SK-N-SH (cell line): Measurements from ENCODE around the gene APLN. TPM values are rescaled to one million over a fixed set of nuclear protein-coding genes. Genes with fewer than 3 reads are reported as not detected.

Experiments used
- CTCF ChIA-PET: fragments of 300-600, 350-600 bp; formaldehyde crosslinking; extraction: SDS; loops from one replicate; lab custom pipeline; 2021; lab: Yijun Ruan, JAX
- POLR2A ChIA-PET: fragments of 350-600 bp; sonication (Branson Sonifier 250); formaldehyde crosslinking; extraction: SDS; loops from one replicate; lab custom pipeline; 2020; ENCODE audit warnings: antibody characterized with exemption, inconsistent platforms; lab: Yijun Ruan, JAX
- DNase-seq: peaks from one replicate; pipeline ENCODE4 v3.0.0; 2012
- H2AFZ ChIP-seq: fragments of 200-600 bp; sonication (generic); 2 replicates; pipeline ENCODE4 v1.8.1; 2016; ENCODE audit warnings: antibody characterized with exemption, mild to moderate bottlenecking, low read depth
- H3F3A ChIP-seq: fragments of 200-600 bp; sonication (generic); replicated peaks from 2 replicates; pipeline ENCODE3; 2016; ENCODE audit warnings: antibody characterized with exemption, mild to moderate bottlenecking; ENCODE audit not compliant: insufficient read depth
- H3K27ac ChIP-seq, 2 experiments: fragments of 200-500 bp in 1 of 2; fragments of 200-600 bp in 1 of 2; sonication (Bioruptor generic) in 1 of 2; sonication (generic), shearing (Covaris generic) in 1 of 2; 2 replicates each; pipeline versions ENCODE4 v1.5.1 to v1.6.1; 2014 to 2016; ENCODE audit warnings: low read depth in 2 of 2, inconsistent platforms in 1 of 2, low read length in 1 of 2, mild to moderate bottlenecking in 1 of 2, mixed read lengths in 1 of 2
- H3K27me3 ChIP-seq: fragments of 200-600 bp; sonication (generic), shearing (Covaris generic); 2 replicates; pipeline ENCODE4 v1.6.1; 2016; ENCODE audit warnings: mixed run types; ENCODE audit not compliant: insufficient read depth
- H3K36me3 ChIP-seq, 2 experiments: fragments of 200-500 bp in 1 of 2; fragments of 200-600 bp in 1 of 2; sonication (Bioruptor generic) in 1 of 2; sonication (generic) in 1 of 2; replicated peaks in 1 of 2; 2 replicates each; pipeline versions ENCODE3 to v1.5.1; 2014 to 2016; ENCODE audit warnings: low read length in 1 of 2, mild to moderate bottlenecking in 1 of 2; ENCODE audit not compliant: insufficient read depth in 2 of 2, control insufficient read depth in 1 of 2
- H3K4me1 ChIP-seq, 2 experiments: fragments of 200-500 bp in 1 of 2; fragments of 200-600 bp in 1 of 2; sonication (Bioruptor generic) in 1 of 2; sonication (generic), shearing (Covaris generic) in 1 of 2; 2 replicates each; pipeline versions ENCODE4 v1.5.1 to v1.6.1; 2014 to 2016; ENCODE audit warnings: low read depth in 1 of 2, low read length in 1 of 2, mixed run types in 1 of 2; ENCODE audit not compliant: insufficient read depth in 2 of 2, control insufficient read depth in 1 of 2
- H3K4me2 ChIP-seq: fragments of 200-600 bp; sonication (generic), shearing (Covaris generic); 2 replicates; pipeline ENCODE4 v1.6.1; 2017; ENCODE audit warnings: mixed run types
- H3K4me3 ChIP-seq, 2 experiments: fragments of 200-500 bp in 1 of 2; fragments of 200-600 bp in 1 of 2; sonication (Bioruptor generic) in 1 of 2; sonication (generic), shearing (Covaris generic) in 1 of 2; 2 replicates each; pipeline versions ENCODE4 v1.5.1 to v1.8.1; 2014 to 2016; ENCODE audit warnings: low read depth in 2 of 2, inconsistent platforms in 1 of 2, low read length in 1 of 2, mild to moderate bottlenecking in 1 of 2, mixed read lengths in 1 of 2, moderate library complexity in 1 of 2
- H3K79me2 ChIP-seq: fragments of 200-600 bp; sonication (generic); 2 replicates; pipeline ENCODE4 v1.8.1; 2017; ENCODE audit warnings: mild to moderate bottlenecking; ENCODE audit not compliant: insufficient read depth
- H3K9ac ChIP-seq: fragments of 200-600 bp; sonication (generic); 2 replicates; pipeline ENCODE4 v1.6.1; 2017; ENCODE audit warnings: mixed run types
- H3K9me2 ChIP-seq: fragments of 200-600 bp; sonication (generic); 2 replicates; pipeline ENCODE4 v1.6.1; 2017; ENCODE audit warnings: mixed run types
- H3K9me3 ChIP-seq: fragments of 200-600 bp; sonication (generic); 2 replicates; pipeline ENCODE4 v1.6.1; 2017; ENCODE audit warnings: mixed run types, mild to moderate bottlenecking, moderate library complexity
- H4K20me1 ChIP-seq: fragments of 200-600 bp; sonication (generic); 2 replicates; pipeline ENCODE4 v1.6.1; 2017; ENCODE audit warnings: mild to moderate bottlenecking, mixed run types; ENCODE audit not compliant: insufficient read depth
- CHD2 ChIP-seq: fragments of 150-350 bp; IDR thresholded peaks from 2 replicates; pipeline ENCODE4 v1.6.1; 2018; ENCODE audit warnings: low read length; ENCODE audit not compliant: partially characterized antibody
- ELF1 ChIP-seq: IDR thresholded peaks from 2 replicates; pipeline ENCODE4 v1.4.0; 2012
- EP300 ChIP-seq, 2 experiments: IDR thresholded peaks; 2 replicates each; pipeline versions ENCODE4 v1.4.0 to v1.6.1; 2012; ENCODE audit warnings: borderline replicate concordance in 1 of 2, low read depth in 1 of 2, low read length in 1 of 2
- FOSL2 ChIP-seq: IDR thresholded peaks from 2 replicates; pipeline ENCODE4 v1.4.0; 2012; ENCODE audit warnings: low read depth, mild to moderate bottlenecking, moderate library complexity, borderline replicate concordance
- FOXJ3 ChIP-seq: sonication (generic); formaldehyde crosslinking; IDR thresholded peaks from 2 replicates; pipeline ENCODE4 v1.5.1; 2020; ENCODE audit warnings: mild to moderate bottlenecking, missing genetic modification reagents
- GATA2 ChIP-seq: sonication (generic); formaldehyde crosslinking; IDR thresholded peaks from 2 replicates; pipeline ENCODE4 v1.5.0; 2020; ENCODE audit warnings: mild to moderate bottlenecking, missing genetic modification reagents
- JUND ChIP-seq: IDR thresholded peaks from 2 replicates; pipeline ENCODE4 v1.4.0; 2012
- MEF2A ChIP-seq: IDR thresholded peaks from 2 replicates; pipeline ENCODE4 v1.4.0; 2012; ENCODE audit warnings: low read depth, borderline replicate concordance
- POLR2AphosphoS5 ChIP-seq: IDR thresholded peaks from 2 replicates; pipeline ENCODE4 v1.6.1; 2012; ENCODE audit warnings: low read depth, low read length
- RFX5 ChIP-seq: IDR thresholded peaks from 2 replicates; pipeline ENCODE4 v1.6.1; 2012; ENCODE audit warnings: mild to moderate bottlenecking, improper control_type of control experiment, low read length
- SMC3 ChIP-seq: IDR thresholded peaks from 2 replicates; pipeline ENCODE4 v1.6.1; 2012; ENCODE audit warnings: low read depth, low read length, improper control_type of control experiment
- TAF1 ChIP-seq: IDR thresholded peaks from 2 replicates; pipeline ENCODE4 v1.6.1; 2012; ENCODE audit warnings: low read depth, mild to moderate bottlenecking, low read length, moderate library complexity, borderline replicate concordance
- TCF12 ChIP-seq: IDR thresholded peaks from 2 replicates; pipeline ENCODE4 v1.4.0; 2012
- YY1 ChIP-seq: IDR thresholded peaks from 2 replicates; pipeline ENCODE4 v1.4.0; 2012; ENCODE audit warnings: low read depth, mild to moderate bottlenecking
- WGBS: methylation state at CpG from one replicate; pipeline ENCODE4 v1.1.6; 2017; ENCODE audit warnings: low lambda C conversion rate; 5-methylcytosine and 5-hydroxymethylcytosine counted together
- polyA plus RNA-seq, 3 experiments: library from polyadenylated mRNA; depleted of rRNA; stranded (reverse); fragments of >200 nt; gene quantifications; 2 replicates each; pipeline ENCODE4 v1.2.3, GENCODE V29; 2012
- TF ChIP-seq, protein P1 (sequence below): IDR thresholded peaks from 2 replicates; pipeline ENCODE4 v1.4.0; 2012; ENCODE audit warnings: low read depth, borderline replicate concordance
- TF ChIP-seq, protein P2 (sequence below): fragments of 150-350 bp; IDR thresholded peaks from 2 replicates; pipeline ENCODE4 v1.6.1; 2017; ENCODE audit warnings: antibody characterized with exemption, low read length, low read depth, borderline replicate concordance
- TF ChIP-seq, protein P3 (sequence below): fragments of 200-600 bp; sonication (generic); IDR thresholded peaks from 2 replicates; pipeline ENCODE4 v1.6.1; 2017; ENCODE audit warnings: antibody characterized with exemption, mild to moderate bottlenecking, moderate library complexity

The APLN gene
- polyA plus RNA-seq, 1 of the 3 experiments (the other 2 are of a cell fraction) = 0.82 TPM

DNA sequence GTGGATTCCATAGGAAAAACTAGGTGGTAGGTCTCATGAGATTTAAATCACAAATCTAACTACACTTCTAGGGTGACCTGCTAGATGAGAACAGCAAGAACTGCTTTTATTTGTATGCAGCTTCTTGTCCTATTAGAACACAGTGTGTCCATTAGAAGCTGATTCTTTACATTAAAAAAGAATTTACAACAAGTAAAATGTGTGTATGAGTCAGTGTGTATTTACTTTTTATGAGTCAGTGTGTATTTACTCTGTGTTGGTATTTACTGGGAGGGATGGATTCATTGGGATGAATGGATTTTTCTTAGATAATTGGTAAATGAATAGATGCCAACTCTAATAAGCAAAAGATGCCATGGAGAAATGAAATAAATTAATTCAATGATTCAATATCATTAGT, 43.4 kb upstream of the APLN start:
- Histone ChIP-seq H3K4me2 (no peak overlapping the region), H3K9ac (no peak overlapping the region)

DNA sequence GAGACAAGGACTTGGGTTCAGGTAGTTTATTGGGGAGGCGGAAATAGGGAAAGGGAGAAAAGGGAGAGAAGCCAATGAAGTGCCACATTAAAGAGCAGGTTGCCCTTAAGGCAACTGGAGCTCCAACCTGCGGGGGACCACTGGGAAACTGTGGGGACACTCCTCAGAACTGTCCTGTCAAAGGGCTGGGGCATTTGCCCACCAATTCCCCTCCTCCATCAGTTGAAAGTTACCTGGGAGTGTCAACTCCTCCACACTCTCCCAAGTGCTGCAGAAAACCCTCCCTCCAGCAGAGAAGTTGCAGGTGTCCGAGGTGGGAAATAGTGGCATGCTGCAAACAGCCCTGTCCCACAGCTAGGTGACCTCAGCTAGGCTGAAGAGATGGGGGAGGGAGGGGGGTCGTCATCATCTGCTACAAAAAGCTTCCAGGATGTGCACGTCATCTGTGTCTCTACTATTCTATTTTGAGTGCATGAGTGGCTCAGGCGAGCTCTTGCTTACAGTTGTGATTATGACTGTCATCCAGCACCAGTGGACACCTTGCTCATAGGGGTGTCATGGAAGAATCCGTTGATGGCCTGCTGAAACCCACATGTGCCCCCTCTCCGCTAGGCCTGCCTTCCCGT, 42.6 kb upstream of the APLN start:
- Histone ChIP-seq H3K79me2 (no peaks in the 10 kb centered on the region), H3F3A (no peaks in the 10 kb centered on the region), H4K20me1 (no peaks in the 10 kb centered on the region), H3K9me3 (no peaks in the 10 kb centered on the region), H2AFZ (no peak overlapping the region), H3K4me1 (no peaks in the 10 kb centered on the region), H3K9ac (no peak overlapping the region), H3K27ac (no peak overlapping the region), H3K27me3 (peaks cover 24% of the 10 kb centered on the region; the same call in 1 of the 2 replicates), H3K4me2 (no peak overlapping the region), H3K4me3 (no peak overlapping the region), H3K9me2 (no peaks in the 10 kb centered on the region), H3K36me3 (no peaks in the 10 kb centered on the region)
- no peak for TF ChIP-seq SMC3
- no peak for TF ChIP-seq YY1
- no peak for DNase-seq
- WGBS = 33% methylated on average over 9 of the region's 9 CpGs
- ChIA-PET POLR2A (no interaction called here), CTCF (interaction anchor here (1.1 kb wide), 1 partner anchor 11 kb away, joined by 4 read pairs; no protein-coding TSS in a partner anchor)

More for the DNA sequence above, 43.4 kb upstream of the APLN start:
- Histone ChIP-seq H3K4me1 (no peaks in the 10 kb centered on the region), H3K9me3 (no peaks in the 10 kb centered on the region)
- CTCF ChIA-PET = no interaction called here
- no peak for TF ChIP-seq FOXJ3
- TF ChIP-seq, protein P1, sequence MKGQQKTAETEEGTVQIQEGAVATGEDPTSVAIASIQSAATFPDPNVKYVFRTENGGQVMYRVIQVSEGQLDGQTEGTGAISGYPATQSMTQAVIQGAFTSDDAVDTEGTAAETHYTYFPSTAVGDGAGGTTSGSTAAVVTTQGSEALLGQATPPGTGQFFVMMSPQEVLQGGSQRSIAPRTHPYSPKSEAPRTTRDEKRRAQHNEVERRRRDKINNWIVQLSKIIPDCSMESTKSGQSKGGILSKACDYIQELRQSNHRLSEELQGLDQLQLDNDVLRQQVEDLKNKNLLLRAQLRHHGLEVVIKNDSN = no peak
- no peak for TF ChIP-seq POLR2AphosphoS5
- TF ChIP-seq TAF1 = no peak
- TF ChIP-seq EP300 (IDR thresholded peaks at IDR 0.05; ENCODE audit: borderline replicate concordance in 1 of 2, low read depth in 1 of 2, low read length in 1 of 2) = no peak
- TF ChIP-seq, all 33 proteins: peak for 0
- H3K79me2 ChIP-seq = no peaks in the 10 kb centered on the region
- no peaks in the 10 kb centered on the region for H4K20me1 ChIP-seq
- H3K9me2 ChIP-seq = no peaks in the 10 kb centered on the region
- no peak overlapping the region for H2AFZ ChIP-seq
- no peak for DNase-seq
- H3K27ac ChIP-seq = no peak overlapping the region
- H3K4me3 ChIP-seq = no peak overlapping the region
- peaks cover 24% of the 10 kb centered on the region; the same call in 1 of the 2 replicates for H3K27me3 ChIP-seq
- H3F3A ChIP-seq = no peaks in the 10 kb centered on the region
- no peaks in the 10 kb centered on the region for H3K36me3 ChIP-seq
- POLR2A ChIA-PET = no interaction called here

DNA sequence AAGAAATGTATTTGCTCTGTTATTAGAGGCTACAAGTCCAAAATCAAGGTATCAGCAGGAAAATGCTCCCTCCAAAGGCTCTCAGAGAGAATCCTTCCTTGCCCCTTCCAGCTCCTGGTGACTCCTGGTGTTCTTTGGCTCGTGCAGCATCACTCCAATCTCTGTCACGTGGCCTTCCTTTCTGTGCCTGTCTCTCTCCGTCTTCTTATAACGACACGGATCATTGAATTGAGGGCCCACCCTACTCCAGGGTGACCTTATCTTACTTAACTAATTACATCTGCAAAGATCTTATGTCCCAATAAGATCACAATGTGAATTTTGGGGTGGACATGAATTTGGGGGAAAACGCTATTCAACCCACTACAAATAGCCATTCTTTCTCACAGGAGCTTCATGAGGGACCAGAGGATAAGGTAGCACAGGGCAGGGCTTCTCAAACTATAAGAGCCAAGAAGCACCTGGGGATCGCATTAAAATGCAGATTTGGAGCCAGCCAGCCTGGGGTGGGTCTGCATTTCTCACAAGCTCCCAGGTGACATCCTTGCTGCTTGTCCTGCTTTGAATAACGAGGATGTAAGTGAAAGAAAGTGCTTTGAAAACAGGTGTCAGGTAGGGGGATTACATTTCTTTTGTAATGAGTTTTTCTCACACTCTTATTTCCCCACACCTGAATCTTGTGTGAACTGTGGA, 41.9 kb upstream of the APLN start:
- ChIA-PET CTCF (interaction anchor here (1.1 kb wide), 1 partner anchor 10 kb away, joined by 4 read pairs; no protein-coding TSS in a partner anchor), POLR2A (no interaction called here)
- no peak overlapping the region for H2AFZ ChIP-seq
- H3K4me1 ChIP-seq = no peaks in the 10 kb centered on the region
- H3K36me3 ChIP-seq = no peaks in the 10 kb centered on the region
- H3K4me3 ChIP-seq = no peak overlapping the region
- no peak overlapping the region for H3K9ac ChIP-seq
- WGBS = 39% methylated on average over 7 of the region's 8 CpGs
- H3K9me3 ChIP-seq = no peaks in the 10 kb centered on the region
- no peaks in the 10 kb centered on the region for H3K9me2 ChIP-seq
- H3K27ac ChIP-seq = no peak overlapping the region
- no peaks in the 10 kb centered on the region for H3F3A ChIP-seq
- H4K20me1 ChIP-seq = no peaks in the 10 kb centered on the region
- TF ChIP-seq GATA2 (CRISPR knock-in tag) (no peak), ELF1 (no peak), YY1 (no peak), POLR2AphosphoS5 (no peak), JUND (no peak), MEF2A (no peak), CHD2 (no peak), FOSL2 (no peak), TCF12 (no peak), RFX5 (no peak), TAF1 (no peak)
- TF ChIP-seq, protein P2, sequence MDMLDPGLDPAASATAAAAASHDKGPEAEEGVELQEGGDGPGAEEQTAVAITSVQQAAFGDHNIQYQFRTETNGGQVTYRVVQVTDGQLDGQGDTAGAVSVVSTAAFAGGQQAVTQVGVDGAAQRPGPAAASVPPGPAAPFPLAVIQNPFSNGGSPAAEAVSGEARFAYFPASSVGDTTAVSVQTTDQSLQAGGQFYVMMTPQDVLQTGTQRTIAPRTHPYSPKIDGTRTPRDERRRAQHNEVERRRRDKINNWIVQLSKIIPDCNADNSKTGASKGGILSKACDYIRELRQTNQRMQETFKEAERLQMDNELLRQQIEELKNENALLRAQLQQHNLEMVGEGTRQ = no peak
- TF ChIP-seq, protein P3, sequence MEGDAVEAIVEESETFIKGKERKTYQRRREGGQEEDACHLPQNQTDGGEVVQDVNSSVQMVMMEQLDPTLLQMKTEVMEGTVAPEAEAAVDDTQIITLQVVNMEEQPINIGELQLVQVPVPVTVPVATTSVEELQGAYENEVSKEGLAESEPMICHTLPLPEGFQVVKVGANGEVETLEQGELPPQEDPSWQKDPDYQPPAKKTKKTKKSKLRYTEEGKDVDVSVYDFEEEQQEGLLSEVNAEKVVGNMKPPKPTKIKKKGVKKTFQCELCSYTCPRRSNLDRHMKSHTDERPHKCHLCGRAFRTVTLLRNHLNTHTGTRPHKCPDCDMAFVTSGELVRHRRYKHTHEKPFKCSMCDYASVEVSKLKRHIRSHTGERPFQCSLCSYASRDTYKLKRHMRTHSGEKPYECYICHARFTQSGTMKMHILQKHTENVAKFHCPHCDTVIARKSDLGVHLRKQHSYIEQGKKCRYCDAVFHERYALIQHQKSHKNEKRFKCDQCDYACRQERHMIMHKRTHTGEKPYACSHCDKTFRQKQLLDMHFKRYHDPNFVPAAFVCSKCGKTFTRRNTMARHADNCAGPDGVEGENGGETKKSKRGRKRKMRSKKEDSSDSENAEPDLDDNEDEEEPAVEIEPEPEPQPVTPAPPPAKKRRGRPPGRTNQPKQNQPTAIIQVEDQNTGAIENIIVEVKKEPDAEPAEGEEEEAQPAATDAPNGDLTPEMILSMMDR = no peak
- no peak for DNase-seq
- no peak overlapping the region for H3K4me2 ChIP-seq
- H3K27me3 ChIP-seq = peaks cover 24% of the 10 kb centered on the region; the same call in 1 of the 2 replicates
- H3K79me2 ChIP-seq = no peaks in the 10 kb centered on the region
